ENCODE measurements around the gene FASTK. TPM values are rescaled to one million over a fixed set of nuclear protein-coding genes. Genes with fewer than 3 reads are reported as not detected.
"Not testable (repeated sequence)": the region's sequence is repeated elsewhere in the genome, so short reads cannot be mapped to it uniquely, and the experiment has no call there.

FASTK gene
- total and polyA plus RNA-seq, 5 donors from 2014 or later, result 39.5 to 92.4 (median 49.2) TPM

GRCh38 chr7:151046603-151047573 lies 33.7 kb downstream of the FASTK start:
- Histone ChIP-seq H3K27ac (ENCODE audit: insufficient read depth, low read length, poor library complexity, severe bottlenecking) (no peak overlapping the region), H3K27me3 (ENCODE audit: control insufficient read depth, insufficient read depth, low read length) (no peaks in the 10 kb centered on the region), H3K36me3 (ENCODE audit: control insufficient read depth, insufficient read depth, low read length) (peaks cover 7% of the 10 kb centered on the region), H3K4me3 (ENCODE audit: low read depth, low read length) (no peak overlapping the region), H3K4me1 (ENCODE audit: control insufficient read depth, insufficient read depth, low read length, poor library complexity, severe bottlenecking) (peaks cover 6% of the 10 kb centered on the region), H3K9me3 (ENCODE audit: control insufficient read depth in 2 of 2, low read length in 2 of 2) (no peaks in the 10 kb centered on the region)
- Mint-ChIP-seq H3K36me3 (peaks cover 4% of the 10 kb centered on the region), H3K4me1 (peaks cover 0 to 5% (median 0%) of the 10 kb centered on the region in 4 donors), H3K27me3 (no peaks in the 10 kb centered on the region), H3K27ac (no peak overlapping the region), H3K9me3 (no peaks in the 10 kb centered on the region), H3K4me3 (peak overlapping the region in 1 of 4 donors; percentile 52)
- ATAC-seq (ENCODE audit: low read depth in 2 of 2) (no peak), DNase-seq (no peak)

GRCh38 chr7:151045967-151046366 lies 34.6 kb downstream of the FASTK start:
- no peak for ATAC-seq (ENCODE audit: low read depth in 2 of 2)
- Histone ChIP-seq H3K27me3 (ENCODE audit: control insufficient read depth, insufficient read depth, low read length) (no peaks in the 10 kb centered on the region), H3K36me3 (ENCODE audit: control insufficient read depth, insufficient read depth, low read length) (peaks cover 7% of the 10 kb centered on the region), H3K4me1 (ENCODE audit: control insufficient read depth, insufficient read depth, low read length, poor library complexity, severe bottlenecking) (peaks cover 2% of the 10 kb centered on the region), H3K4me3 (ENCODE audit: low read depth, low read length) (no peak overlapping the region), H3K9me3 (ENCODE audit: control insufficient read depth in 2 of 2, low read length in 2 of 2) (no peaks in the 10 kb centered on the region), H3K27ac (ENCODE audit: insufficient read depth, low read length, poor library complexity, severe bottlenecking) (no peak overlapping the region)
- no peak overlapping the region for H3K4me3 Mint-ChIP-seq
- peak overlapping the region in 1 of 3 donors; percentile 62 for H3K27ac Mint-ChIP-seq
- peaks cover 4% of the 10 kb centered on the region for H3K36me3 Mint-ChIP-seq
- no peaks in the 10 kb centered on the region for H3K9me3 Mint-ChIP-seq
- H3K4me1 Mint-ChIP-seq, result peaks cover 0 to 5% (median 0%) of the 10 kb centered on the region in 4 donors
- no peak for DNase-seq
- H3K27me3 Mint-ChIP-seq, result no peaks in the 10 kb centered on the region

- no peaks in the 10 kb centered on the region for H3K27me3 Mint-ChIP-seq
- H3K4me3 ChIP-seq (ENCODE audit: low read depth, low read length), result no peak overlapping the region
- DNase-seq, result no peak
- no peak for ATAC-seq (ENCODE audit: low read depth in 2 of 2)
- H3K27ac Mint-ChIP-seq, result no peak overlapping the region
- peaks cover 4% of the 10 kb centered on the region for H3K36me3 Mint-ChIP-seq
- H3K36me3 ChIP-seq (ENCODE audit: control insufficient read depth, insufficient read depth, low read length), result peaks cover 7% of the 10 kb centered on the region
- no peaks in the 10 kb centered on the region for H3K9me3 ChIP-seq (ENCODE audit: control insufficient read depth in 2 of 2, low read length in 2 of 2)
- H3K4me1 Mint-ChIP-seq, result peaks cover 0 to 5% (median 0%) of the 10 kb centered on the region in 4 donors
- no peaks in the 10 kb centered on the region for H3K27me3 ChIP-seq (ENCODE audit: control insufficient read depth, insufficient read depth, low read length)
- H3K4me1 ChIP-seq (ENCODE audit: control insufficient read depth, insufficient read depth, low read length, poor library complexity, severe bottlenecking), result no peaks in the 10 kb centered on the region
- no peak overlapping the region for H3K27ac ChIP-seq (ENCODE audit: insufficient read depth, low read length, poor library complexity, severe bottlenecking)
- H3K9me3 Mint-ChIP-seq, result no peaks in the 10 kb centered on the region
- no peak overlapping the region for H3K4me3 Mint-ChIP-seq
Measured at GRCh38 chr7:151045262-151045661, 35.3 kb downstream of the FASTK start.

- DNase-seq, result no peak
- H3K4me3 ChIP-seq (ENCODE audit: low read depth, low read length), result no peak overlapping the region
- H3K27me3 ChIP-seq (ENCODE audit: control insufficient read depth, insufficient read depth, low read length), result no peaks in the 10 kb centered on the region
- no peak for ATAC-seq (ENCODE audit: low read depth in 2 of 2)
- H3K9me3 Mint-ChIP-seq, result no peaks in the 10 kb centered on the region
- H3K4me1 ChIP-seq (ENCODE audit: control insufficient read depth, insufficient read depth, low read length, poor library complexity, severe bottlenecking), result no peaks in the 10 kb centered on the region
- H3K27me3 Mint-ChIP-seq, result no peaks in the 10 kb centered on the region
- H3K4me3 Mint-ChIP-seq, result no peak overlapping the region
- H3K27ac ChIP-seq (ENCODE audit: insufficient read depth, low read length, poor library complexity, severe bottlenecking), result no peak overlapping the region
- H3K36me3 ChIP-seq (ENCODE audit: control insufficient read depth, insufficient read depth, low read length), result peaks cover 7% of the 10 kb centered on the region
- peaks cover 4% of the 10 kb centered on the region for H3K36me3 Mint-ChIP-seq
- H3K4me1 Mint-ChIP-seq, result peaks cover 0 to 8% (median 3%) of the 10 kb centered on the region in 4 donors
- no peak overlapping the region for H3K27ac Mint-ChIP-seq
- H3K9me3 ChIP-seq (ENCODE audit: control insufficient read depth in 2 of 2, low read length in 2 of 2), result no peaks in the 10 kb centered on the region
Measured at GRCh38 chr7:151043959-151044358, 36.6 kb downstream of the FASTK start.

GRCh38 chr7:151043449-151043848 lies 37.2 kb downstream of the FASTK start:
- not testable (repeated sequence) for ATAC-seq (ENCODE audit: low read depth in 2 of 2); H3K36me3 ChIP-seq (ENCODE audit: control insufficient read depth, insufficient read depth, low read length); H3K9me3 Mint-ChIP-seq; H3K27ac Mint-ChIP-seq; H3K4me1 Mint-ChIP-seq; H3K27me3 Mint-ChIP-seq; H3K27me3 ChIP-seq (ENCODE audit: control insufficient read depth, insufficient read depth, low read length); H3K4me3 Mint-ChIP-seq; H3K36me3 Mint-ChIP-seq; H3K4me3 ChIP-seq (ENCODE audit: low read depth, low read length); DNase-seq; H3K4me1 ChIP-seq (ENCODE audit: control insufficient read depth, insufficient read depth, low read length, poor library complexity, severe bottlenecking); H3K9me3 ChIP-seq (ENCODE audit: control insufficient read depth in 2 of 2, low read length in 2 of 2); H3K27ac ChIP-seq (ENCODE audit: insufficient read depth, low read length, poor library complexity, severe bottlenecking)

- Histone ChIP-seq H3K36me3 (ENCODE audit: control insufficient read depth, insufficient read depth, low read length) (peaks cover 16% of the 10 kb centered on the region), H3K27me3 (ENCODE audit: control insufficient read depth, insufficient read depth, low read length) (no peaks in the 10 kb centered on the region), H3K27ac (ENCODE audit: insufficient read depth, low read length, poor library complexity, severe bottlenecking) (no peak overlapping the region), H3K4me3 (ENCODE audit: low read depth, low read length) (no peak overlapping the region), H3K9me3 (ENCODE audit: control insufficient read depth in 2 of 2, low read length in 2 of 2) (no peaks in the 10 kb centered on the region), H3K4me1 (ENCODE audit: control insufficient read depth, insufficient read depth, low read length, poor library complexity, severe bottlenecking) (no peaks in the 10 kb centered on the region)
- no peak for DNase-seq
- Mint-ChIP-seq H3K4me1 (peaks cover 0 to 8% (median 0%) of the 10 kb centered on the region in 4 donors), H3K4me3 (no peak overlapping the region), H3K27ac (no peak overlapping the region), H3K9me3 (no peaks in the 10 kb centered on the region), H3K27me3 (no peaks in the 10 kb centered on the region), H3K36me3 (peaks cover 2% of the 10 kb centered on the region)
- ATAC-seq (ENCODE audit: low read depth in 2 of 2), result no peak
Measured at GRCh38 chr7:151040616-151041375, 39.8 kb downstream of the FASTK start.

GRCh38 chr7:151039850-151040548 lies 40.6 kb downstream of the FASTK start:
- H3K4me3 ChIP-seq (ENCODE audit: low read depth, low read length), result no peak overlapping the region
- Mint-ChIP-seq H3K27me3 (no peaks in the 10 kb centered on the region), H3K4me3 (no peak overlapping the region), H3K36me3 (peaks cover 4% of the 10 kb centered on the region), H3K4me1 (peaks cover 0 to 8% (median 0%) of the 10 kb centered on the region in 4 donors), H3K27ac (peak overlapping the region in 1 of 3 donors; percentile 15), H3K9me3 (no peaks in the 10 kb centered on the region)
- no peaks in the 10 kb centered on the region for H3K27me3 ChIP-seq (ENCODE audit: control insufficient read depth, insufficient read depth, low read length)
- no peaks in the 10 kb centered on the region for H3K4me1 ChIP-seq (ENCODE audit: control insufficient read depth, insufficient read depth, low read length, poor library complexity, severe bottlenecking)
- no peak overlapping the region for H3K27ac ChIP-seq (ENCODE audit: insufficient read depth, low read length, poor library complexity, severe bottlenecking)
- H3K36me3 ChIP-seq (ENCODE audit: control insufficient read depth, insufficient read depth, low read length), result peaks cover 22% of the 10 kb centered on the region
- H3K9me3 ChIP-seq (ENCODE audit: control insufficient read depth in 2 of 2, low read length in 2 of 2), result no peaks in the 10 kb centered on the region
- DNase-seq (no peak), ATAC-seq (ENCODE audit: low read depth in 2 of 2) (no peak)
